ENCODE data around the gene NRF1. TPM values are rescaled to one million over a fixed set of nuclear protein-coding genes. Genes with fewer than 3 reads are reported as not detected.

Gene NRF1
- total and polyA plus RNA-seq, 2 of the 8 experiments (the other 6 are each of a cell fraction or from before 2014, with no cell fraction given), result 18.2 to 21.4 TPM

GRCh38 chr7:129615018-129615417, 3.5 kb downstream of the NRF1 start:
- Histone ChIP-seq H3K56ac (replicated peaks; ENCODE audit: insufficient read length, low read depth, low read length) (no peak overlapping the region), H2AFZ (ENCODE audit: low read length) (no peak overlapping the region), H3K18ac (ENCODE audit: extremely low read depth, low read length) (no peak overlapping the region), H4K5ac (ENCODE audit: insufficient read length, low read depth, low read length) (no peak overlapping the region), H2BK5ac (ENCODE audit: low read depth, low read length) (no peak overlapping the region), H2BK12ac (ENCODE audit: low read depth, low read length) (no peak overlapping the region), H2BK120ac (replicated peaks; ENCODE audit: low read depth, low read length) (no peak overlapping the region), H3K4me1 (replicated peaks in 1 of 4; ENCODE audit: control insufficient read depth in 3 of 4, insufficient read depth in 4 of 4, low read length in 3 of 4) (peaks cover 0 to 5% (median 2%) of the 10 kb centered on the region in 4 experiments; a peak in 3 of 7 replicates), H3K4me3 (ENCODE audit: extremely low read depth in 1 of 4, insufficient read depth in 2 of 4, low read depth in 3 of 4, low read length in 4 of 4) (no peak overlapping the region), H3K9ac (replicated peaks in 1 of 4; ENCODE audit: extremely low read depth in 1 of 4, low read depth in 3 of 4, low read length in 3 of 4) (no peak overlapping the region), H3K14ac (ENCODE audit: insufficient read length) (no peak overlapping the region), H2BK15ac (ENCODE audit: low read length) (no peak overlapping the region), H3K23ac (ENCODE audit: insufficient read length) (no peak overlapping the region), H3K79me2 (ENCODE audit: control insufficient read depth in 1 of 2, insufficient read depth in 2 of 2, low read length in 2 of 2) (peaks cover 18 to 85% of the 10 kb centered on the region in 2 experiments), H3K27me3 (replicated peaks in 1 of 4; ENCODE audit: control insufficient read depth in 3 of 4, extremely low read depth in 1 of 4, insufficient read depth in 3 of 4, low read length in 3 of 4) (no peaks in the 10 kb centered on the region), H2AK5ac (ENCODE audit: low read depth, low read length) (no peak overlapping the region), H3K9me3 (ENCODE audit: insufficient read depth in 2 of 2, low read depth in 1 of 2, low read length in 1 of 2) (no peaks in the 10 kb centered on the region), H4K8ac (ENCODE audit: extremely low read depth, insufficient read depth, low read length) (no peak overlapping the region), H3K79me1 (ENCODE audit: low read depth, low read length) (no peaks in the 10 kb centered on the region; the same call in 1 of the 2 replicates), H3K36me3 (ENCODE audit: control insufficient read depth in 2 of 4, insufficient read depth in 4 of 4, low read length in 3 of 4) (no peaks in the 10 kb centered on the region), H3K27ac (ENCODE audit: low read depth, low read length) (no peak overlapping the region), H4K91ac (replicated peaks; ENCODE audit: insufficient read length, low read length) (no peak overlapping the region), H3K4me2 (ENCODE audit: insufficient read depth in 1 of 2, low read depth in 2 of 2, low read length in 2 of 2) (no peak overlapping the region), H3K4ac (replicated peaks; ENCODE audit: insufficient read length, low read depth, low read length) (no peak overlapping the region), H4K20me1 (replicated peaks in 1 of 2; ENCODE audit: control insufficient read depth in 1 of 2, insufficient read depth in 2 of 2, low read length in 2 of 2) (peaks cover 17 to 26% of the 10 kb centered on the region in 2 experiments), H2BK20ac (ENCODE audit: low read length) (no peak overlapping the region), H3K23me2 (ENCODE audit: low read depth, low read length) (peaks cover 9% of the 10 kb centered on the region; the same call in 1 of the 2 replicates)
- CTCF ChIA-PET (ENCODE audit: partially characterized antibody), result interaction anchor here (0.7 to 2.8 kb wide), 13 partner anchors 8 to 239 kb away, joined by 3 to 9 read pairs (median 4); no protein-coding TSS in a partner anchor
- POLR2A ChIA-PET (ENCODE audit: partially characterized antibody), result interaction anchor here (0.6 to 2.0 kb wide), 6 partner anchors 9 to 344 kb away, joined by 3 to 7 read pairs (median 4); no protein-coding TSS in a partner anchor
- WGBS, 2 experiments (ENCODE audit: extremely low coverage in 1 of 2, insufficient coverage in 1 of 2, insufficient read length in 1 of 2, insufficient replicate concordance in 2 of 2, low coverage in 1 of 2, low lambda C conversion rate in 2 of 2, missing lambda C conversion rate in 1 of 2), result 100% methylated on average over 1 of the region's 1 CpG; no CpG with 5 or more reads in 1 of the 2 experiments
- FAIRE-seq (no peak), DNase-seq (ENCODE audit: low read depth in 1 of 2, low spot score in 2 of 2) (no peak)
- TF ChIP-seq TBP (IDR thresholded peaks at IDR 0.05; ENCODE audit: low read depth, low read length) (no peak), SRF (IDR thresholded peaks at IDR 0.05; ENCODE audit: low read depth, low read length) (no peak), USF2 (IDR thresholded peaks at IDR 0.05; ENCODE audit: low read length) (no peak), SAP30 (IDR thresholded peaks at IDR 0.05; ENCODE audit: insufficient read depth, insufficient replicate concordance, low read length) (no peak), NRF1 (IDR thresholded peaks at IDR 0.05; ENCODE audit: low read depth, low read length) (no peak), E2F6 (IDR thresholded peaks at IDR 0.05) (no peak), EGR1 (IDR thresholded peaks at IDR 0.05; ENCODE audit: borderline replicate concordance, low read depth, low read length) (no peak), MAX (IDR thresholded peaks at IDR 0.05) (no peak), EP300 (IDR thresholded peaks at IDR 0.05; ENCODE audit: borderline replicate concordance in 1 of 2, low read depth in 2 of 2, low read length in 2 of 2) (no peak), PHF8 (conservative IDR thresholded peaks at IDR 0.05; ENCODE audit: low read depth, low read length) (no peak), KDM5A (IDR thresholded peaks at IDR 0.05; ENCODE audit: low read length) (no peak), ASH2L (IDR thresholded peaks at IDR 0.05; ENCODE audit: low read length) (no peak)
